Hematopoietic multipotent progenitor cell treated with erythropoietin and hydrocortisone succinate and interleukin-3 and kit ligand, for 4 days (in vitro differentiated cells): ENCODE measurements around the gene NUB1.

Experiments
- DNase-seq: peaks from one replicate; pipeline ENCODE4 v3.0.0-alpha.2; 2015

The NUB1 gene

GRCh38 chr7:151378011-151378410, 36.4 kb downstream of the NUB1 start:
- no peak for DNase-seq

DNA sequence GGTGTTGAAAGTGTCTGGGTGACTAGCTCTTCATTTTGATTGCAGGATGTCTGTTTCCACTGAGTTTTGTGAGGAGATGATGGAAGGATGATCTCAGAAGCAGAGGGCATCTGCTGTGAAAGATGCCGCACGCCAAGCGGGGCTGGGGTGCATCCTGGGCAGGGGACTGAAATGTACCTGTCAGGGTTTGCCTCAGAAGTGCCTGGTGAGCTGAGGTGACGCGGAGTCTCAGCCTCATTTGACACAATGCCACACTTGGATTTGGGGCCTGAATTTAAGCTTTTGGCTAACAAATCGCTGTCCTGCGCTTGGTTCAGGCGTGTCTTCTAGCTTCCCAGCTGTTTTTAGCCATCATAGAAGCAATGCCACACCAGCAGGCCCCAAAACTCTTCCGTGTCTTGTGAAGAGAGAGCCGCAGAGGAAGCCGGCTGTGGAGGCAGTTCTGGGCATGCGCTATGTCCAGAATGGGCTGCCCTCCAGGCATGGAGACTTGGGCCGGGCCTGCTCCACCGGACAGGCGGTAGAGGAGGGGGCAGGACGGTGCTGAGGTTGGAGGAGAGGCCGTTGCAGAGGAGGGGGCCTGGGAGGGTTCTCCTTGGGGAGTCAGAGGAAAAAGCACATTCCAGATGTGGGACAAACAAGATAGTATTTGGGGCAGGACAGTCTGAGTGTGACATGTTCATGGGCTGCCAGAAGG, 37.0 kb downstream of the NUB1 start:
- DNase-seq: no peak

DNA sequence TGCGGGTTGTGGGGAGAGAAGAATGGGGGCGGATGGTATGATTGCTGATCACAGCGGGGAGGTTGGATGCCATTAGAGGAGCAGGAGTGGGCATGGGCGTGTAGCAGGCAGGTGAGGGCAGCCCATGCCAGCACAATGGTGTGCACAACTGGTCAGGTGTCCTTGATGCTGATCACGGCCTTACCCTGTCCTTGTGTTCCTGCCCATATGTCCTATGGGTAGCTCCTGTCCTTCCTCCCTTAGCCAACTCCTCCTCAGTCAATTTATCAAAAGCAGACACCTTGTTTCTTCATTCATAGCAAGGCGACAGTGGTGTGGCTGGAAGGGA, 37.5 kb downstream of the NUB1 start:
- no peak for DNase-seq

GRCh38 chr7:151379534-151380198, 38.1 kb downstream of the NUB1 start:
- no peak for DNase-seq

GRCh38 chr7:151380199-151381097, 38.8 kb downstream of the NUB1 start:
- DNase-seq: no peak

DNA sequence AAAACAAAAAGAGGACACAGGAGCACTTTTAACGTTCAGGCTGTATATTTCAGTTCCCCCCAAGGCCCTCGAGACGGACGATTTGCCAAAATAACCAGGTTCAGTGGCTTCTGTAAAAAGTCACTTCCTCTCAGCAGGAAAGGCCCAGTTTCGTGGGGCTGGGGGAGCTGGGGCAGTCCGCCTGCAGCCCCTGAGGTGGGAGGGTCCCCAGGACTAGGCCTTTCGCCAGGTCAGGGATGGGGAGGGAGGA, 39.4 kb downstream of the NUB1 start:
- DNase-seq: peak; percentile 24

GRCh38 chr7:151381348-151382078, 39.9 kb downstream of the NUB1 start:
- DNase-seq: peak; percentile 35

DNA sequence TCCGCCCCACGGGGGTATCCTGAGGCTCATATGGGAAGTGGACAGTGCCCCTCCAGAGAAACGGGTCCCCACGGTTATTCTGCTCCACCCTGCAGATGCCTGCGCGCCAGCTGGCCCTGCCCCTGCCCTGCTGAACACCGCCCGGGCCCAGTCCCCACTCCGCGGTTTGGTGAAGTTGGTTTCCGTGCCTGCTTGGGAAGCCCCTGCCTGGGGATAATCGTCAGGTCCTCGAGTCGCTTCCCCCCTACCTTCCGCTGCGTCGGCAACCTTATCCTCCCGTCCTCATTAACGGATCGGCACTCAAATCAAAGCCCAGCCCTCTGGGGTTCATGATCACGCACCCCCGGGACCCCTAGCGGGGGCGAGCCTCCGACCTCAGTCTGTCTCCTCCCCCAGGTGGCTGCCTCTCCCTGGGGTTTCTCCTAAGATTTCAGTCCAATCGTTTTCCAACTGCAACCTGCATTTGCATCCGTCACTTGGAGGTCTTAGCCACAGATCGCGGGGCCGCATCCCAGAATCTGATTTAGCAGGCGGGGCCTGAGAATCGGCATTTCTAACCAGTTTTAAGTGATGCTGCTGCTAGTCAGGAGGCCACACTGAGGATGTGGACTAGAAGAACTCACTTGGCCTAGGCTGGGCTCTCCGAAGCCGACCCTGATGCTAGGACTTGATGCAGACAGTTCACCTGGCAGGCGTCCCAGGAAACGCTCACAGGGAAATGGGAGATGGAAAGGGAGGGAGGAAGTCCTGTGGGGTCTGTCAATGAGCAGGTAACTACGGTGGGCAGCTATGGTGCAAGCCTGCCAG, 40.7 kb downstream of the NUB1 start:
- no peak for DNase-seq

DNA sequence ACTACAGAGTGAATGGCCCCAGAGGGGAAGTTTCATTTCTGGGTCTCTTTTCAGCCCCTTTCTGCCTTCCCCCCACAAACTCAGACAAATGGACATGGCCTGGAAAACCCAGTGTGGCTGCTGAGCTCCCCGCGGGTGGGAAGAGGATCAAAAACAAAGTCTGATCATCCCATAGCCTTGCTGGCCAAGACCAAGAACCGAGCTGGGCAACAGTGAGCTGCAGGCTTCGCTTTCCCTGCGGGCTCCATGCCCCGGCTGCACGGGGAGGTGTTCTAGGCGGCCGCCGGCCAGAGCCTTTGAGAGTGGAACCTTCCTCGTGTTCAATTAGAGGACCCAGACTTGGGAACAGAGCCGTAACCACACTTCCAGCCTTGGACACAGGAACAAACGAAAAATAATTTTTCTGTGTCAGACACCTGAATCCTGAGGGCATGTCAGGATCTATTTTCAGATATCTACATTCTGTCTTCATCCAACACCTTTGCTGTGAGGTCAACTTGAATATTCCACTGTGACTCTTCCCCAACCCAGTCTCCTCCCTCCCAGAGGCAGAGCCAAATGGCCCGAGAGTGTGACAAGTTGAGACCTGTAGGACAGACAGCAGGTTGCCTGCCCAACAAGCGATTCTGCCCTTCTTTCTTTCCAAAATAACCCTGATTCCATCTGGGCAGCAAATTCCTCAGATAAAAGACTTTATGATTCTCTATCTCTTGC, 42.2 kb downstream of the NUB1 start:
- no peak for DNase-seq

GRCh38 chr7:151384352-151384697, 42.7 kb downstream of the NUB1 start:
- no peak for DNase-seq

- DNase-seq: no peak
These were observed 43.4 kb downstream of the NUB1 start for GRCh38 chr7:151384776-151385625.

GRCh38 chr7:151385626-151386300, 44.2 kb downstream of the NUB1 start:
- DNase-seq: no peak

- DNase-seq: no peak
These were observed 44.9 kb downstream of the NUB1 start for GRCh38 chr7:151386301-151387160.

DNA sequence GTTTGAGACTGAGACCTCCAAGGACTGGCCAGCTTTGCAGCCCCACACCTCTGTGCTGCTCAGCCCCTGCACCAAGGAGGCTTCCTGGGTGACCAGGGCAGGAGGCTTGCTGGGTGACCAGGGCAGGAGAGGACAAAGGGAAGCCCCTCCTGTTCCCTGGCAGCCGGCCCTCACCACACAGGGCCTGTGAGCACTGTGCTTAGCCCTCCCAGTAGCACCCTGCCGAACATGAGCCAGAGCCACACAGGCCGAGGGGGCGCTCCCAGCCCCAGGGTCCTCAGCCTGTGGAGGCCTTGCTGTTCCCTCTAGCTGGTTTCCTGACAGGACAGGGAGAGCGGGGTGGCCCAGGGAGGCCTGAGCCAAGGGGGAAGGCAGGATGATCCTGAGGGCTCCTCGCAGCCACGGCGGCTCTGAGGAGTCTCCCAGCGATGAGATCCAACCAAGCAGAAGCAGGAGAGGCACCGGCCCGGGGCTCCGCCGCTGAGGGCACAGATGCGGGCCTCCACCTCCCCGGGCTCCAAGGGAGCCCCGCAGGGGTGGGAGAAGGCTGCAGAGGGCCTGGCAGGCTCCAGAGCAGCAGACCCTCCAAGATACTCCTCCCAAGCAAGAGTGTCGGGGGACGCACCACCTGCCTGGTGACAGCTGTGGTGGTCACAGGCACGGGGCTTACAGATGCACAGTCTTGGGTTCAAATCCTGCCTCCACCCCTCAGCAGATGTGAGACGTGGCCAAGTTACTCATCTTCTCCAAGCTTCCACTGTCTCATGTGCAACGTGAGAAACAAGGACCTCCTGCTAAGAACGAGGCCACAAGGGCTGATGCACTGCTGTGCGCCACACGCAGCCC, 45.8 kb downstream of the NUB1 start:
- no peak for DNase-seq

DNA sequence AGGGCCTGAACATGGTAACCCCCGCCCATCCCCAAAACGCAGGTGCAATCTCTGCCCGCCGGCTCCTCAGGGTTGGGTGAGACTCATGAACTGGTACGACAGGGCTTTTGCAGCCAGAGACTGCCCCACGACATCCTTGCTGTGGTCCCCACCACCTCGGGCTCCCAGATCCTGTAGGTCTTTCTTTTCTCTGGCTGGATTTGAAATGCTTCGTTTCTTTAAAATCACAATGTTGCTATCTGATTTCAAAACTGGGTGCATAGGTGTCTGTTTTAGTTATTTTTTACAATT, 46.3 kb downstream of the NUB1 start:
- DNase-seq: no peak

- DNase-seq: no peak
These were observed 46.8 kb downstream of the NUB1 start for GRCh38 chr7:151388430-151388829.

GRCh38 chr7:151389096-151389767, 47.6 kb downstream of the NUB1 start:
- DNase-seq: no peak
